MCF 10A (cell line): ENCODE data around the gene COL23A1. TPM values are rescaled to one million over a fixed set of nuclear protein-coding genes. Genes with fewer than 3 reads are reported as not detected.

ENCODE experiments used
- BruUV-seq: library from RNA; stranded (reverse); fragments of 400-500 nt; replicated peaks from 2 replicates; lab custom pipeline; 2021; lab: Mats Ljungman, UMichigan
- CTCF ChIA-PET: fragments of 300-600 bp; sonication (Branson Sonifier 250); formaldehyde crosslinking; extraction: SDS; loops from one replicate; lab custom pipeline; 2021; ENCODE audit warnings: antibody characterized with exemption, inconsistent platforms; lab: Yijun Ruan, JAX
- POLR2A ChIA-PET: fragments of 300-600, 350-650 bp; sonication (Branson Sonifier 250); formaldehyde crosslinking; extraction: SDS; loops from one replicate; lab custom pipeline; 2020; ENCODE audit warnings: antibody characterized with exemption, inconsistent platforms; lab: Yijun Ruan, JAX
- DNase-seq: peaks from one replicate; pipeline ENCODE4 v3.0.0-alpha.2; 2018; ENCODE audit not compliant: unreplicated experiment
- H3K27ac Mint-ChIP-seq: one replicate; pipeline ENCODE4 v1.8.0; 2022; ENCODE audit warnings: mild to moderate bottlenecking, low read depth, mixed read lengths; ENCODE audit not compliant: unreplicated experiment
- H3K27me3 Mint-ChIP-seq: one replicate; pipeline ENCODE4 v1.8.0; 2022; ENCODE audit warnings: mixed read lengths; ENCODE audit not compliant: insufficient read depth, unreplicated experiment
- H3K36me3 Mint-ChIP-seq: one replicate; pipeline ENCODE4 v1.8.0; 2022; ENCODE audit warnings: mild to moderate bottlenecking, moderate library complexity, mixed read lengths; ENCODE audit not compliant: insufficient read depth, unreplicated experiment
- H3K4me1 Mint-ChIP-seq: one replicate; pipeline ENCODE4 v1.8.0; 2022; ENCODE audit warnings: mixed read lengths; ENCODE audit not compliant: insufficient read depth, unreplicated experiment
- H3K4me3 Mint-ChIP-seq: one replicate; pipeline ENCODE4 v1.8.0; 2022; ENCODE audit warnings: mild to moderate bottlenecking, moderate library complexity, mixed read lengths; ENCODE audit not compliant: unreplicated experiment
- H3K9me3 Mint-ChIP-seq: one replicate; pipeline ENCODE4 v1.8.0; 2022; ENCODE audit warnings: mixed read lengths; ENCODE audit not compliant: unreplicated experiment
- intact Hi-C: fragments of 100-400 bp; cut with micrococcal nuclease; formaldehyde crosslinking; loops from 2 replicates; pipeline ENCODE4 v1.14.1; 2022
- total RNA-seq: library from RNA; stranded (reverse); gene quantifications from 2 replicates; pipeline ENCODE4 v1.2.3, GENCODE V29; 2022
- TF ChIP-seq, protein P1 (sequence below): fragments of 200-600 bp; IDR thresholded peaks from one replicate; pipeline ENCODE4 v1.8.0; 2022; ENCODE audit warnings: antibody characterized with exemption, mild to moderate bottlenecking; ENCODE audit not compliant: unreplicated experiment

The COL23A1 gene
- total RNA-seq, 1 experiment from 2014 or later, result not detected

DNA sequence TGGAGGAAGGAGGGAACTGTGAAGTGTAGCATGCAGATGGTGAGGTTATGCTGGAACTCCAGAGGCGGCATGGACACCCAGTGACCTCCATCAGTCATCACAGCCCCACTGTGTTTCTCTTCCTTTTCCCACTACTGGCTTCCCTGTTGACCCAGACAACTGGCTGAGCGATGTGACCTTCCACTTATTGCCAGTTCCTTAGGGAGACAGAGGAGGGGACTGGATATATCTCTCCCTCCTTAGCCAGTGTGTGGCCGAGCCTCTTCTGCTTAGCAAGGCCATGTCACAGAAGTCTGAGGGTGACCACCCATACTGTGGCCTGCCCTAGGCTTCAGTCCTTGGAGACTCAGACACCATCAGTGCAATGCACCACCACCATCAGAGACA lies 354.6 kb downstream of the COL23A1 start:
- BruUV-seq, result no TSS peak
- Mint-ChIP-seq H3K27me3 (no peaks in the 10 kb centered on the region), H3K4me3 (no peak overlapping the region), H3K9me3 (no peaks in the 10 kb centered on the region), H3K27ac (no peak overlapping the region), H3K4me1 (peaks cover 49% of the 10 kb centered on the region), H3K36me3 (peaks cover 13% of the 10 kb centered on the region)
- DNase-seq, result no peak
- ChIA-PET CTCF (interaction anchor here (0.6 to 2.7 kb wide), 32 partner anchors 8 to 1518 kb away, joined by 3 to 22 read pairs (median 4); partner anchors contain the start of gene COL23A1), POLR2A (interaction anchor here (0.8 kb wide), 1 partner anchor 31 kb away, joined by 3 read pairs; the partner anchor contains the start of gene HNRNPAB)
- TF ChIP-seq, protein P1, sequence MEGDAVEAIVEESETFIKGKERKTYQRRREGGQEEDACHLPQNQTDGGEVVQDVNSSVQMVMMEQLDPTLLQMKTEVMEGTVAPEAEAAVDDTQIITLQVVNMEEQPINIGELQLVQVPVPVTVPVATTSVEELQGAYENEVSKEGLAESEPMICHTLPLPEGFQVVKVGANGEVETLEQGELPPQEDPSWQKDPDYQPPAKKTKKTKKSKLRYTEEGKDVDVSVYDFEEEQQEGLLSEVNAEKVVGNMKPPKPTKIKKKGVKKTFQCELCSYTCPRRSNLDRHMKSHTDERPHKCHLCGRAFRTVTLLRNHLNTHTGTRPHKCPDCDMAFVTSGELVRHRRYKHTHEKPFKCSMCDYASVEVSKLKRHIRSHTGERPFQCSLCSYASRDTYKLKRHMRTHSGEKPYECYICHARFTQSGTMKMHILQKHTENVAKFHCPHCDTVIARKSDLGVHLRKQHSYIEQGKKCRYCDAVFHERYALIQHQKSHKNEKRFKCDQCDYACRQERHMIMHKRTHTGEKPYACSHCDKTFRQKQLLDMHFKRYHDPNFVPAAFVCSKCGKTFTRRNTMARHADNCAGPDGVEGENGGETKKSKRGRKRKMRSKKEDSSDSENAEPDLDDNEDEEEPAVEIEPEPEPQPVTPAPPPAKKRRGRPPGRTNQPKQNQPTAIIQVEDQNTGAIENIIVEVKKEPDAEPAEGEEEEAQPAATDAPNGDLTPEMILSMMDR, result no peak
- intact Hi-C loops, result loop anchor here (2.0 kb wide), 2 partner anchors 45 to 1259 kb away; no protein-coding TSS in a partner anchor

DNA sequence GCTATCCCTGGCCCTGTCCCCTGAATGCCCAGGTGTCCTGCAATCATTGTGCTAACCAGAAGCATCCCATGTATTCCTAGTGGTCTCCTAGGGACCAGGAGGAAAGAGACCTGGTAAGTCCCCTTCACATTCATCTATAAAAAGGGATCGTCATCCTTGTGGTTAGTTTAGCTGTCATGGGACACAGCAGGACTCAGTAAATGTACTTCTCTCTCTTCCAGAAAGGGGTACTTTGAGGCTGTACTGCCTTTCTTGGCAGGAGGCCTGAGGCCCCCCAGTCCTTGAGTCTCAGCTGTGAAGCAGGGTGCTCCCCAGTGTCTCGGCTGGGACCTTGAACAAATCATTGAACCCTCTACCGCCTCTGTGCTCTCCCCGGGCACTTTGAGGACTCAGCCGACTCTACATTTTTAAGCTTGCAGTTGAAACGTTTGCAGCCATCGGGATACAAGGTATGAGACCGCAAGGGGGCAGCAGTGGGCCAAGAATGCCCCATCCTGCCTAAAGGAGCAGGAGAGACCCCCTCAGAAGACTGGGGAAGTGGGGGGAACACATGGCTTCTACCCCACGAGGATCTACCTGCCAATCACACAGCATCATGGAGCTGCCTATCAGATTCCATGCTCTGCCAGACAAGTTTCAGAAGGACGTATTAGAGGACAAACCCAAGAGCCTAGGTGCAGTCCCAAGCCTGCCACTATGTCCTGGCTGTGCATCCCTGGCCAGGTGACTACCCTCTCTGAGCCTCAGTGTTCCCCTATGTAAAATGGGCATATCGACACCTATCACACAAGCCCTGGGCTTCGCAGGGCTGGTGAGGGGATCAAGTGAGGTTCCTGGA lies 355.2 kb downstream of the COL23A1 start:
- no peak overlapping the region for H3K4me3 Mint-ChIP-seq
- intact Hi-C loops, result loop anchor here (2.0 to 5.0 kb wide), 3 partner anchors 46 to 1260 kb away; no protein-coding TSS in a partner anchor
- CTCF ChIA-PET, result interaction anchor here (0.5 to 2.7 kb wide), 40 partner anchors 8 to 1519 kb away, joined by 3 to 22 read pairs (median 4); partner anchors contain the start of gene COL23A1

GRCh38 chr5:178234121-178234749 lies 356.0 kb downstream of the COL23A1 start:
- TF ChIP-seq, protein P1, result no peak
- intact Hi-C loops, result loop anchor here (2.0 to 5.0 kb wide), 3 partner anchors 47 to 1261 kb away; no protein-coding TSS in a partner anchor
- Mint-ChIP-seq H3K36me3 (peaks cover 26% of the 10 kb centered on the region), H3K27ac (no peak overlapping the region), H3K4me3 (no peak overlapping the region), H3K4me1 (peaks cover 52% of the 10 kb centered on the region), H3K9me3 (no peaks in the 10 kb centered on the region), H3K27me3 (no peaks in the 10 kb centered on the region)
- POLR2A ChIA-PET, result interaction anchor here (0.7 to 1.4 kb wide), 3 partner anchors 16 to 34 kb away, joined by 3 read pairs; no protein-coding TSS in a partner anchor
- DNase-seq, result no peak
- no TSS peak for BruUV-seq
- CTCF ChIA-PET, result interaction anchor here (0.5 to 2.7 kb wide), 35 partner anchors 8 to 1260 kb away, joined by 3 to 22 read pairs (median 4); partner anchors contain the start of gene COL23A1

More for the DNA sequence above, 355.2 kb downstream of the COL23A1 start:
- DNase-seq, result peak; percentile 83
- no peaks in the 10 kb centered on the region for H3K27me3 Mint-ChIP-seq
- H3K4me1 Mint-ChIP-seq, result peaks cover 48% of the 10 kb centered on the region
- BruUV-seq, result no TSS peak
- H3K36me3 Mint-ChIP-seq, result peaks cover 19% of the 10 kb centered on the region
- no peaks in the 10 kb centered on the region for H3K9me3 Mint-ChIP-seq
- H3K27ac Mint-ChIP-seq, result no peak overlapping the region
- TF ChIP-seq, protein P1, result peak; percentile 92
- POLR2A ChIA-PET, result interaction anchor here (0.7 to 0.8 kb wide), 2 partner anchors 28 to 31 kb away, joined by 3 read pairs; partner anchors contain the start of gene HNRNPAB
